Measurements from ENCODE around the gene MEF2B.
"Not testable (repeated sequence)": the region's sequence is repeated elsewhere in the genome, so short reads cannot be mapped to it uniquely, and the experiment has no call there.

Gene MEF2B

GRCh38 chr19:19154768-19155494 is 15.1 kb downstream of the MEF2B start:
- no peak for DNase-seq

GRCh38 chr19:19152668-19153384 is 17.2 kb downstream of the MEF2B start:
- DNase-seq = no peak

GRCh38 chr19:19151418-19151817 is 18.6 kb downstream of the MEF2B start:
- no peak for DNase-seq

GRCh38 chr19:19149435-19149834 is 20.6 kb downstream of the MEF2B start:
- DNase-seq = no peak

GRCh38 chr19:19148504-19148903 is 21.6 kb downstream of the MEF2B start:
- not testable (repeated sequence) for DNase-seq

- DNase-seq = no peak
These were observed 22.7 kb downstream of the MEF2B start for GRCh38 chr19:19147344-19147743.

GRCh38 chr19:19146865-19147264 is 23.2 kb downstream of the MEF2B start:
- DNase-seq = no peak

- DNase-seq = peak; percentile 67
These were observed 24.1 kb downstream of the MEF2B start for GRCh38 chr19:19145684-19146608.

- DNase-seq = no peak
These were observed 24.8 kb downstream of the MEF2B start for GRCh38 chr19:19145281-19145680.

GRCh38 chr19:19142347-19142746 is 27.7 kb downstream of the MEF2B start:
- no peak for DNase-seq

GRCh38 chr19:19140476-19140875 is 29.6 kb downstream of the MEF2B start:
- no peak for DNase-seq

- no peak for DNase-seq
These were observed 30.2 kb downstream of the MEF2B start for GRCh38 chr19:19139876-19140229.

- DNase-seq = peak; percentile 96
These were observed 31.7 kb downstream of the MEF2B start, which contains the start of gene TMEM161A for GRCh38 chr19:19138109-19138981. TMEM161A (minus strand) TSS chr19:19138478; CDS start chr19:19138428, 50 bp downstream.

GRCh38 chr19:19137556-19138108 is 32.4 kb downstream of the MEF2B start:
- no peak for DNase-seq

GRCh38 chr19:19135713-19136112 is 34.4 kb downstream of the MEF2B start:
- DNase-seq = not testable (repeated sequence)

GRCh38 chr19:19134687-19135158 is 35.3 kb downstream of the MEF2B start:
- DNase-seq = no peak

GRCh38 chr19:19133985-19134384 is 36.1 kb downstream of the MEF2B start:
- no peak for DNase-seq

- no peak for DNase-seq
These were observed 37.2 kb downstream of the MEF2B start for GRCh38 chr19:19132912-19133311.

GRCh38 chr19:19131989-19132388 is 38.1 kb downstream of the MEF2B start:
- DNase-seq = no peak

GRCh38 chr19:19126102-19126501 is 44.0 kb downstream of the MEF2B start:
- DNase-seq = no peak

GRCh38 chr19:19123386-19123785 is 46.7 kb downstream of the MEF2B start:
- no peak for DNase-seq

GRCh38 chr19:19122902-19123301 is 47.2 kb downstream of the MEF2B start:
- DNase-seq = no peak

All from NCI-H1694 (cell line).